ENCODE results near the gene MPV17L.
"Not testable (repeated sequence)": the region's sequence is repeated elsewhere in the genome, so short reads cannot be mapped to it uniquely, and the experiment has no call there.

The MPV17L gene

GRCh38 chr16:15451098-15451731, 55.7 kb downstream of the MPV17L start:
- H3K4me3 ChIP-seq (ENCODE audit: low read depth, low read length): no peak overlapping the region
- no peak for DNase-seq (ENCODE audit: low read depth)
- TF ChIP-seq, protein P1, sequence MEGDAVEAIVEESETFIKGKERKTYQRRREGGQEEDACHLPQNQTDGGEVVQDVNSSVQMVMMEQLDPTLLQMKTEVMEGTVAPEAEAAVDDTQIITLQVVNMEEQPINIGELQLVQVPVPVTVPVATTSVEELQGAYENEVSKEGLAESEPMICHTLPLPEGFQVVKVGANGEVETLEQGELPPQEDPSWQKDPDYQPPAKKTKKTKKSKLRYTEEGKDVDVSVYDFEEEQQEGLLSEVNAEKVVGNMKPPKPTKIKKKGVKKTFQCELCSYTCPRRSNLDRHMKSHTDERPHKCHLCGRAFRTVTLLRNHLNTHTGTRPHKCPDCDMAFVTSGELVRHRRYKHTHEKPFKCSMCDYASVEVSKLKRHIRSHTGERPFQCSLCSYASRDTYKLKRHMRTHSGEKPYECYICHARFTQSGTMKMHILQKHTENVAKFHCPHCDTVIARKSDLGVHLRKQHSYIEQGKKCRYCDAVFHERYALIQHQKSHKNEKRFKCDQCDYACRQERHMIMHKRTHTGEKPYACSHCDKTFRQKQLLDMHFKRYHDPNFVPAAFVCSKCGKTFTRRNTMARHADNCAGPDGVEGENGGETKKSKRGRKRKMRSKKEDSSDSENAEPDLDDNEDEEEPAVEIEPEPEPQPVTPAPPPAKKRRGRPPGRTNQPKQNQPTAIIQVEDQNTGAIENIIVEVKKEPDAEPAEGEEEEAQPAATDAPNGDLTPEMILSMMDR (IDR thresholded peaks at IDR 0.05; ENCODE audit: low read depth, low read length, missing control alignments): no peak

- no peak overlapping the region for H3K4me3 ChIP-seq (ENCODE audit: low read depth, low read length)
- no peak for DNase-seq (ENCODE audit: low read depth)
- TF ChIP-seq, protein P1 (IDR thresholded peaks at IDR 0.05; ENCODE audit: low read depth, low read length, missing control alignments): no peak
Observed at GRCh38 chr16:15452246-15452855, 56.8 kb downstream of the MPV17L start.

- not testable (repeated sequence) for H3K4me3 ChIP-seq (ENCODE audit: low read depth, low read length)
Observed at GRCh38 chr16:15453296-15453695, 57.7 kb downstream of the MPV17L start.

GRCh38 chr16:15454933-15455332, 59.4 kb downstream of the MPV17L start:
- not testable (repeated sequence) for DNase-seq (ENCODE audit: low read depth); H3K4me3 ChIP-seq (ENCODE audit: low read depth, low read length)

More at GRCh38 chr16:15453296-15453695, 57.7 kb downstream of the MPV17L start:
- DNase-seq (ENCODE audit: low read depth): not testable (repeated sequence)

DNA sequence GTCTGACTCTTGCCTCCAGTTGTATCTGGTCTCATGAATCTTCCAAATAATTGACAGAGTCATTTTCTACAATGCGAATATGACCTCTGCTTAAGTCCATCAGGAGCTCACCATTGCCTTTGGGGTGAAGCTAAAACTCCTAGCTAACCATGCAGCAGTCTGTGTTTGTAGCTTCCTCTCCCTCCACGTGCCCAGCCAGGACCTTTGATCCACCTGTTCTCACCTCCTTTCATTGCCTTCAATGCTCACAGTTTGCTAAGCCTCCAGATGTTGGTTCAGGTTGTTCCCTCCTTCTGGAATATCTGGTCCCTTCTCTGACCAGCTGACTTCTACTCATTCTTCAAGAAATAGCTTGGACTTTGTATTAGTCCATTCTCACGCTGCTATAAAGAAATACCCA, 61.8 kb downstream of the MPV17L start:
- DNase-seq (ENCODE audit: low read depth): no peak
- TF ChIP-seq, protein P1 (IDR thresholded peaks at IDR 0.05; ENCODE audit: low read depth, low read length, missing control alignments): no peak
- no peak overlapping the region for H3K4me3 ChIP-seq (ENCODE audit: low read depth, low read length)

DNA sequence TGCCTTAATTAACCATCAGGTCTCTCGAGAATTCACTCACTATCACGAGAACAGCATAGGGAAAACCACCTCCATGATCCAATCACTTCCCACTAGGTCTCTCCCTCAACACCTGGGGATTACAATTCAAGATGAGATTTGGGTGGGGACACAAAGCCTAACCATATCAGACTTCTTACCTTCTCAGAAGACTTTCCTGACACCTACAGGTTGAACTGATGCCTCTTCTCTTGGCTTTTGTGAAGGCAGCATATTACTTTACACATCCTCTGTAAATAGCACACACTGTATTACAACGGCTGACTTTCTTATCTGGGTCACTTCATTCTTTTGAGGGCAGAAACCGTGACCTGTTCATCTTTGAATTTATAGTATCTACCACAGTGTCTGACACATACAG, 62.4 kb downstream of the MPV17L start:
- DNase-seq (ENCODE audit: low read depth): no peak
- TF ChIP-seq, protein P1 (IDR thresholded peaks at IDR 0.05; ENCODE audit: low read depth, low read length, missing control alignments): no peak
- no peak overlapping the region for H3K4me3 ChIP-seq (ENCODE audit: low read depth, low read length)

DNA sequence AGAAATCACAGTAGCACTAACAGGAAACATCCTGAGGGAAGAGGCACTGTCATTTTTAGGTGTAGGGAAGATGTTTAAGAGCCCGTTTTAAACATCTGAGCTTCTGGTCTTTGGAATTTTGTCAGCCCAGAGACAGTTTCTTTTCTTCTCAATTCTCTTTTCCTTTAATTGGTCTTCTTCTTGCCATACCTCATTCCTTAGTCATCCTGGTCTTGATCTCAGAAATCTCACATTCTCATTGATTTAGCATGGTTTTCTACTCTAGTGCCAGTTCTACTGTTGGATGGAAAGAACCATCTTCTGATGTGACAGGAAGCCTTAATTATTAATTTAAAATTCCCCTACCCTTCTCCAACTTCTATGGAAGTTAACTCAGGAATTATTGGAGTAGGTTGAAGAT, 64.2 kb downstream of the MPV17L start:
- H3K4me3 ChIP-seq (ENCODE audit: low read depth, low read length): no peak overlapping the region
- TF ChIP-seq, protein P1 (IDR thresholded peaks at IDR 0.05; ENCODE audit: low read depth, low read length, missing control alignments): no peak
- no peak for DNase-seq (ENCODE audit: low read depth)

DNA sequence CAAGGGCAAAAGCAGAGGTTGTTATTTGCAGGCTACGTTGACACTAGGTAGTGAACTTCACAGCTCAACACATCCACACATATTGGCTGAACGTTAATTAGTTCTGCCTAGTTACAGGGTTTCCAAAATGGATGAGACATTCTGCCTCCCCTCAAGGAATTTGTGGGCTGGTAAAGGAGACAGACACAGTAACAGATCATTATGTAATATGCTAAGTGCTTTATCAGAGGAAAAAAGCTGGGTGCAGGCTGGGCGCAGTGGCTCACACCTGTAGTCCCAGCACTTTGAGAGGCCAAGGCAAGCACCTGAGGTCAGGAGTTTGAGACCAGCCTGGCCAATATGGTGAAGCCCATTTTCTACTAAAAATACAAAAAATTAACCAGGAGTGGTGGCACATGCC, 65.0 kb downstream of the MPV17L start:
- TF ChIP-seq, protein P1 (IDR thresholded peaks at IDR 0.05; ENCODE audit: low read depth, low read length, missing control alignments): no peak
- DNase-seq (ENCODE audit: low read depth): no peak
- H3K4me3 ChIP-seq (ENCODE audit: low read depth, low read length): no peak overlapping the region
